HepG2 (cell line): Measurements from ENCODE around the gene NFKBIA. TPM values are rescaled to one million over a fixed set of nuclear protein-coding genes. Genes with fewer than 3 reads are reported as not detected.

ENCODE experiments used
- KAT7 ChIP-seq: IDR thresholded peaks from 2 replicates; pipeline ENCODE4 v1.6.1; 2018; ENCODE audit warnings: borderline replicate concordance, missing compliant biosample characterization
- KLF16 ChIP-seq, 2 experiments: sonication (generic) in 1 of 2; formaldehyde crosslinking in 1 of 2; IDR thresholded peaks; 2 replicates each; pipeline versions ENCODE4 v1.6.1 to v1.8.0; 2016 to 2023; ENCODE audit warnings: missing genetic modification reagents in 2 of 2, missing compliant biosample characterization in 1 of 2
- ZBTB42 ChIP-seq: sonication (generic); formaldehyde crosslinking; IDR thresholded peaks from 2 replicates; pipeline ENCODE4 v1.5.0; 2020; ENCODE audit warnings: mild to moderate bottlenecking, missing genetic modification reagents
- ZNF12 ChIP-seq: sonication (generic); formaldehyde crosslinking; IDR thresholded peaks from 2 replicates; pipeline ENCODE4 v1.5.0; 2020; ENCODE audit warnings: missing genetic modification reagents
- ZNF607 ChIP-seq: sonication (generic); formaldehyde crosslinking; IDR thresholded peaks from 2 replicates; pipeline ENCODE4 v1.5.1; 2020; ENCODE audit warnings: missing genetic modification reagents, mild to moderate bottlenecking, borderline replicate concordance
- ZNF629 ChIP-seq: sonication (generic); formaldehyde crosslinking; conservative IDR thresholded peaks from 2 replicates; pipeline ENCODE4 v1.5.0; 2020; ENCODE audit warnings: missing genetic modification reagents
- ZNF792 ChIP-seq: IDR thresholded peaks from 2 replicates; pipeline ENCODE4 v1.6.1; 2016
- polyA plus RNA-seq, 8 experiments: library from polyadenylated mRNA; depleted of rRNA in 3 of 8; stranded (reverse) in 7 of 8; unstranded in 1 of 8; fragments of >200 nt; fragmentation: Illumina TruSeq in 4 of 8; extraction: Trizol in 4 of 8; gene quantifications; 2 replicates each; pipeline versions ENCODE4 v1.2.1 to v1.2.3, GENCODE V29; 2011 to 2016; ENCODE audit warnings: low read depth in 4 of 8, missing spikeins in 1 of 8, mixed read lengths in 1 of 8; ENCODE audit not compliant: insufficient read depth in 1 of 8
- total RNA-seq, 5 experiments: library from RNA; depleted of rRNA; stranded (reverse); fragments of >200 nt; fragmentation: Illumina TruSeq; extraction: Trizol; gene quantifications; 2 replicates each; pipeline ENCODE4 v1.2.3, GENCODE V29; 2016; ENCODE audit warnings: low read depth in 1 of 5
- TF ChIP-seq, protein P1 (sequence below): sonication (generic); formaldehyde crosslinking; conservative IDR thresholded peaks from 2 replicates; pipeline ENCODE4 v1.5.0; 2020; ENCODE audit warnings: missing genetic modification reagents
- TF ChIP-seq, protein P2 (sequence below): sonication (generic); formaldehyde crosslinking; IDR thresholded peaks from 2 replicates; pipeline ENCODE4 v1.4.0; 2020; ENCODE audit warnings: missing genetic modification reagents
- TF ChIP-seq, protein P3 (sequence below): sonication (generic); formaldehyde crosslinking; IDR thresholded peaks from 2 replicates; pipeline ENCODE4 v1.4.0; 2020; ENCODE audit warnings: mild to moderate bottlenecking, low read depth, missing genetic modification reagents
- TF ChIP-seq, protein P4 (sequence below): IDR thresholded peaks from 2 replicates; pipeline ENCODE4 v1.6.1; 2016; ENCODE audit warnings: mild to moderate bottlenecking
- TF ChIP-seq, protein P5 (sequence below): sonication (generic); formaldehyde crosslinking; IDR thresholded peaks from 2 replicates; pipeline ENCODE4 v1.4.0; 2020; ENCODE audit warnings: missing genetic modification reagents, borderline replicate concordance

Gene NFKBIA
- total and polyA plus RNA-seq, 2 of the 13 experiments (the other 11 are each of a cell fraction or from before 2014, with no cell fraction given) = 197 to 319 TPM

DNA sequence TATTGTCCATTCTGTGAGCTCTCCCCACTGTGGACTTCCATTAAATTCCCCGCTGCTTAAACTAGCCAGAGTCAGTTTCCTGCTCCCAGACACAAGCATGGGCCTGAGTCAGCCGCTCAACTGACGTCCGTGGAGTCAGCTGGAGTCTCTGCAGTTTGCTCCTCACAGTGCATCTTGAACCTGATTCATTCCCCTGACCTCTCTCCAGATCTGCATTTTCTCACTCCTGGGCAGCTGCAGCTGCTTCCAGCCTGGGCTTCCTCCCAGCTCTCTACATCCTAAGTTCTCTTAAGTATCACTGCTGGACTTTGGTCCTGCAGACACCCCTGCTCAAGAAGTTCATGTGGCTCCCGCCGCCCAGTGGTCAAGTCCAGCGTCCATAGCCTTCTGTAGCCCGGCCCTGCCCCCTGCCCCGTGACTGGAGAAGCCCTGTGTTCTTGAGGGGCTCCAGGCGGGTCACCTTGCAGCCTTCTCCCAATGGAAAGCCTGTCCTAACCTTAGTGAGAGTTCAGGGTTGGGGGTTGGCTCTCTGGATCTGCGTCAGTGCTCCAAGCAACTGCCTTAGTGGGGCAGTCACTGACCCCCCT is 20.0 kb downstream of the NFKBIA start (continued):
- TF ChIP-seq, protein P1, sequence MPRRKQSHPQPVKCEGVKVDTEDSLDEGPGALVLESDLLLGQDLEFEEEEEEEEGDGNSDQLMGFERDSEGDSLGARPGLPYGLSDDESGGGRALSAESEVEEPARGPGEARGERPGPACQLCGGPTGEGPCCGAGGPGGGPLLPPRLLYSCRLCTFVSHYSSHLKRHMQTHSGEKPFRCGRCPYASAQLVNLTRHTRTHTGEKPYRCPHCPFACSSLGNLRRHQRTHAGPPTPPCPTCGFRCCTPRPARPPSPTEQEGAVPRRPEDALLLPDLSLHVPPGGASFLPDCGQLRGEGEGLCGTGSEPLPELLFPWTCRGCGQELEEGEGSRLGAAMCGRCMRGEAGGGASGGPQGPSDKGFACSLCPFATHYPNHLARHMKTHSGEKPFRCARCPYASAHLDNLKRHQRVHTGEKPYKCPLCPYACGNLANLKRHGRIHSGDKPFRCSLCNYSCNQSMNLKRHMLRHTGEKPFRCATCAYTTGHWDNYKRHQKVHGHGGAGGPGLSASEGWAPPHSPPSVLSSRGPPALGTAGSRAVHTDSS = 0 out of 2 replicates have a peak, but pooled peaks have one; percentile 44
- TF ChIP-seq ZNF792 (peak; percentile 77), KLF16 (CRISPR knock-in tag; IDR thresholded peaks at IDR 0.05) (peak in 1 of 2 experiments; percentile 82; a peak in 1 of 4 replicates), ZNF629 (CRISPR knock-in tag) (0 out of 2 replicates have a peak, but pooled peaks have one; percentile 41), ZNF607 (no peak), KAT7 (peak; percentile 67; the same call in 1 of the 2 replicates), ZNF12 (CRISPR knock-in tag) (no peak), ZBTB42 (CRISPR knock-in tag) (no peak)
- TF ChIP-seq, protein P2, sequence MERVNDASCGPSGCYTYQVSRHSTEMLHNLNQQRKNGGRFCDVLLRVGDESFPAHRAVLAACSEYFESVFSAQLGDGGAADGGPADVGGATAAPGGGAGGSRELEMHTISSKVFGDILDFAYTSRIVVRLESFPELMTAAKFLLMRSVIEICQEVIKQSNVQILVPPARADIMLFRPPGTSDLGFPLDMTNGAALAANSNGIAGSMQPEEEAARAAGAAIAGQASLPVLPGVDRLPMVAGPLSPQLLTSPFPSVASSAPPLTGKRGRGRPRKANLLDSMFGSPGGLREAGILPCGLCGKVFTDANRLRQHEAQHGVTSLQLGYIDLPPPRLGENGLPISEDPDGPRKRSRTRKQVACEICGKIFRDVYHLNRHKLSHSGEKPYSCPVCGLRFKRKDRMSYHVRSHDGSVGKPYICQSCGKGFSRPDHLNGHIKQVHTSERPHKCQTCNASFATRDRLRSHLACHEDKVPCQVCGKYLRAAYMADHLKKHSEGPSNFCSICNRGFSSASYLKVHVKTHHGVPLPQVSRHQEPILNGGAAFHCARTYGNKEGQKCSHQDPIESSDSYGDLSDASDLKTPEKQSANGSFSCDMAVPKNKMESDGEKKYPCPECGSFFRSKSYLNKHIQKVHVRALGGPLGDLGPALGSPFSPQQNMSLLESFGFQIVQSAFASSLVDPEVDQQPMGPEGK (CRISPR knock-in tag) = peak; percentile 32
- TF ChIP-seq, protein P3, sequence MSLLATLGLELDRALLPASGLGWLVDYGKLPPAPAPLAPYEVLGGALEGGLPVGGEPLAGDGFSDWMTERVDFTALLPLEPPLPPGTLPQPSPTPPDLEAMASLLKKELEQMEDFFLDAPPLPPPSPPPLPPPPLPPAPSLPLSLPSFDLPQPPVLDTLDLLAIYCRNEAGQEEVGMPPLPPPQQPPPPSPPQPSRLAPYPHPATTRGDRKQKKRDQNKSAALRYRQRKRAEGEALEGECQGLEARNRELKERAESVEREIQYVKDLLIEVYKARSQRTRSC (CRISPR knock-in tag) = no peak
- TF ChIP-seq, protein P4, sequence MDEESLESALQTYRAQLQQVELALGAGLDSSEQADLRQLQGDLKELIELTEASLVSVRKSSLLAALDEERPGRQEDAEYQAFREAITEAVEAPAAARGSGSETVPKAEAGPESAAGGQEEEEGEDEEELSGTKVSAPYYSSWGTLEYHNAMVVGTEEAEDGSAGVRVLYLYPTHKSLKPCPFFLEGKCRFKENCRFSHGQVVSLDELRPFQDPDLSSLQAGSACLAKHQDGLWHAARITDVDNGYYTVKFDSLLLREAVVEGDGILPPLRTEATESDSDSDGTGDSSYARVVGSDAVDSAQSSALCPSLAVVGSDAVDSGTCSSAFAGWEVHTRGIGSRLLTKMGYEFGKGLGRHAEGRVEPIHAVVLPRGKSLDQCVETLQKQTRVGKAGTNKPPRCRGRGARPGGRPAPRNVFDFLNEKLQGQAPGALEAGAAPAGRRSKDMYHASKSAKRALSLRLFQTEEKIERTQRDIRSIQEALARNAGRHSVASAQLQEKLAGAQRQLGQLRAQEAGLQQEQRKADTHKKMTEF = peak; percentile 71; the same call in 1 of the 2 replicates
- TF ChIP-seq, protein P5, sequence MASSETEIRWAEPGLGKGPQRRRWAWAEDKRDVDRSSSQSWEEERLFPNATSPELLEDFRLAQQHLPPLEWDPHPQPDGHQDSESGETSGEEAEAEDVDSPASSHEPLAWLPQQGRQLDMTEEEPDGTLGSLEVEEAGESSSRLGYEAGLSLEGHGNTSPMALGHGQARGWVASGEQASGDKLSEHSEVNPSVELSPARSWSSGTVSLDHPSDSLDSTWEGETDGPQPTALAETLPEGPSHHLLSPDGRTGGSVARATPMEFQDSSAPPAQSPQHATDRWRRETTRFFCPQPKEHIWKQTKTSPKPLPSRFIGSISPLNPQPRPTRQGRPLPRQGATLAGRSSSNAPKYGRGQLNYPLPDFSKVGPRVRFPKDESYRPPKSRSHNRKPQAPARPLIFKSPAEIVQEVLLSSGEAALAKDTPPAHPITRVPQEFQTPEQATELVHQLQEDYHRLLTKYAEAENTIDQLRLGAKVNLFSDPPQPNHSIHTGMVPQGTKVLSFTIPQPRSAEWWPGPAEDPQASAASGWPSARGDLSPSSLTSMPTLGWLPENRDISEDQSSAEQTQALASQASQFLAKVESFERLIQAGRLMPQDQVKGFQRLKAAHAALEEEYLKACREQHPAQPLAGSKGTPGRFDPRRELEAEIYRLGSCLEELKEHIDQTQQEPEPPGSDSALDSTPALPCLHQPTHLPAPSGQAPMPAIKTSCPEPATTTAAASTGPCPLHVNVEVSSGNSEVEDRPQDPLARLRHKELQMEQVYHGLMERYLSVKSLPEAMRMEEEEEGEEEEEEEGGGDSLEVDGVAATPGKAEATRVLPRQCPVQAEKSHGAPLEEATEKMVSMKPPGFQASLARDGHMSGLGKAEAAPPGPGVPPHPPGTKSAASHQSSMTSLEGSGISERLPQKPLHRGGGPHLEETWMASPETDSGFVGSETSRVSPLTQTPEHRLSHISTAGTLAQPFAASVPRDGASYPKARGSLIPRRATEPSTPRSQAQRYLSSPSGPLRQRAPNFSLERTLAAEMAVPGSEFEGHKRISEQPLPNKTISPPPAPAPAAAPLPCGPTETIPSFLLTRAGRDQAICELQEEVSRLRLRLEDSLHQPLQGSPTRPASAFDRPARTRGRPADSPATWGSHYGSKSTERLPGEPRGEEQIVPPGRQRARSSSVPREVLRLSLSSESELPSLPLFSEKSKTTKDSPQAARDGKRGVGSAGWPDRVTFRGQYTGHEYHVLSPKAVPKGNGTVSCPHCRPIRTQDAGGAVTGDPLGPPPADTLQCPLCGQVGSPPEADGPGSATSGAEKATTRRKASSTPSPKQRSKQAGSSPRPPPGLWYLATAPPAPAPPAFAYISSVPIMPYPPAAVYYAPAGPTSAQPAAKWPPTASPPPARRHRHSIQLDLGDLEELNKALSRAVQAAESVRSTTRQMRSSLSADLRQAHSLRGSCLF (CRISPR knock-in tag) = no peak
- TF ChIP-seq, all 625 proteins: peak for 186
